Stimulated activated CD4-positive, alpha-beta T cell treated with anti-CD3 and anti-CD28 coated beads, Interleukin-4, amount 100 ng/mL, for 48 hours (primary cell): ENCODE measurements around the gene FAM168B.
A peak's percentile ranks its signal among the peaks of the same experiment; 100 is the strongest.
"Not testable (repeated sequence)": the region's sequence is repeated elsewhere in the genome, so short reads cannot be mapped to it uniquely, and the experiment has no call there.

ENCODE experiments used
- DNase-seq, 2 donors: peaks; one replicate each; pipeline ENCODE4 v3.0.0-alpha.2; 2020; ENCODE audit warnings: low read depth in 2 of 2

Gene FAM168B

DNA sequence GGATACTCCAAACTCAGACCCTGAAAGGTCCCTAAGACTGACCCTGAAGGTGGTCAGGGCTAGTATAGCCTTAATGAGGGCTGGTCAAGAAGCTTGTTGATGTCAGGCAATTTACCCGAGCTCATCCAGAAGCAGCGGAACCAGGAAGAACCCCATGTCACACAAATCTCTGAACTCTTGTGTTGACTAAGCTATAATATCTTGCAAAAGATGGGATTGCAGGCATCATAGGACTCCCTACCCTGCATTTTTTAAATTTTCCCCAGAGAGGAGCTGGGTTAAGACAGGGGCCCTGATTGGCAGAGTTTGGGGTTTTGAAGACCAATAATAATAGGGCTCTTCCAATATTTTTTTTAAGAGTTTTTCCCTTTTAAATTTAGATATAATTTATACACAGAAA is 9.9 kb upstream of the FAM168B start:
- no peak for DNase-seq

GRCh38 chr2:131094463-131095281 is 1.4 kb upstream of the FAM168B start:
- DNase-seq, result no peak

GRCh38 chr2:131093696-131094462 is 619 bp upstream of the FAM168B start:
- peak; percentile 4 to 12 for DNase-seq

GRCh38 chr2:131092458-131093005 is 728 bp downstream of the FAM168B start:
- peak in 1 of 2 donors; percentile 30 for DNase-seq

DNA sequence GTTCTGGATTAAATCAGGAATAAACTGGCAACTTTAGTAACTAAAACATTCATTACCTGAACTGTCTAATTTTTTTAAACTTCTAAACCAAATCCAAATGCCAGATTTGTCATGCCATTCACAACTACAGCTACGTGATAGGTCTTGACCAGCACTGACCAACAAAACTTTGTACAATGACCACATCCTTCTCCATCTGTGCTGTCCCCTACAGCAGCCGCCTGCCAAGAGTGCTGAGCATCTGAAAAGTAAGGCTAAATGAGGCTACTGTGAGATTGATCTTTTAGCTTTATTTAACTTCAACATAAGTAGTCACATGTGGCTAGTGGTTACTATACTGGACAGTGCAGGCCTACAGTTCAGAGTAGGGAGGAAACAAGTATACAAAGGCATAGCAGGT is 7.6 kb downstream of the FAM168B start:
- DNase-seq, result no peak

DNA sequence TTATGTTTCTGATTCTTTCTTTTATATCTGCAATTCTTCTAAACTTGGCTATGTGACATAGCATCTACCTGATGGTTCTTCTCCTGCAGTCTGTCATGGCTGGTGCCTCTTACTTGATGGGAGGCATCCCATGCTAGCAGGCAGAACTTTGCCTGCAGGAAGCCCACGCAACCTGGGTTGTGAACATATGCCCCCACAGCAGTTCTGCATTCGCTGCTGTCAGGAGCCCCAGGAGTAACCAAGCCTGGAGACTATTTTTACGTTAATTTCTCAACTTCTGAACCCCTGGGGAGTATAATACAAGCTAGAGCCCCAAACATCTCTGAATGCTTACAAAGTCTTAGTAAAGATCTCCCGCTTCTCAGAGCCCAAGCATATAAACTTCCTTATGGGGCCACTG is 12.1 kb downstream of the FAM168B start:
- DNase-seq, result no peak

DNA sequence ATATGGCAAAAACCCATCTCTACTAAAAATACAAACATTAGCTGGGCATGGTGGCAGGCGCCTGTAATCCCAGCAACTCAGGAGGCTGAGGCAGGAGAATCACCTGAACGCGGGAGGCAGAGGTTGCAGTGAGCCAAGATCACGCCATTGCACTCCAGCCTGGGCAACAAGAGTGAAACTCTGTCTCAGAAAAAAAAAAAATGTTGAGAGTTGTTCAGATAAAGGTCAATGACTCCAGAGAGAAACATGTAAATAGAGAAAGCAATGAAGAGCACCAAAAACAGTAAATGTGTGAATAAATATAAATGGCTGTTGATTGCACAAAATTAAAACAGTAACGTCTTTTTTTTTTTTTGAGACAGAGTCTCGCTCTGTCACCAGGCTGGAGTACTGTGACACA is 13.3 kb downstream of the FAM168B start:
- not testable (repeated sequence) for DNase-seq

- no peak for DNase-seq
Observed at GRCh38 chr2:131077966-131078365, 15.3 kb downstream of the FAM168B start.

GRCh38 chr2:131077182-131077846 is 15.9 kb downstream of the FAM168B start:
- DNase-seq, result no peak

GRCh38 chr2:131076707-131077106 is 16.6 kb downstream of the FAM168B start:
- DNase-seq, result no peak

DNA sequence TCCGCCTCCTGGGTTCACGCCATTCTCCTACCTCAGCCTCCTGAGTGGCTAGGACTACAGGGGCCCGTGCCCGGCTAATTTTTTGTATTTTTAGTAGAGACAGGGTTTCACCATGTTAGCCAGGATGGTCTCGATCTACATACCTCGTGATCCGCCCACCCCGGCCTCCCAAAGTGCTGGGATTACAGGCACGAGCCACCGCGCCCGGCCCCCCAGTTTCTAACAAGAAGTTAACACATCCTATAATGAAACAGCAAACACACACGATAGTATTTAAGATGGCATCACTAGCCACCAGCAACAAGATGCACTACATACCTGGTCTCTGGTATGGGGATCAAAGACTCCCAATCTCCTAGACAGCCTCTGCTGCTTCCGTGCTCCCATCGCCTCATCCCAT is 17.7 kb downstream of the FAM168B start:
- not testable (repeated sequence) for DNase-seq

GRCh38 chr2:131068172-131068571 is 25.1 kb downstream of the FAM168B start:
- not testable (repeated sequence) for DNase-seq

DNA sequence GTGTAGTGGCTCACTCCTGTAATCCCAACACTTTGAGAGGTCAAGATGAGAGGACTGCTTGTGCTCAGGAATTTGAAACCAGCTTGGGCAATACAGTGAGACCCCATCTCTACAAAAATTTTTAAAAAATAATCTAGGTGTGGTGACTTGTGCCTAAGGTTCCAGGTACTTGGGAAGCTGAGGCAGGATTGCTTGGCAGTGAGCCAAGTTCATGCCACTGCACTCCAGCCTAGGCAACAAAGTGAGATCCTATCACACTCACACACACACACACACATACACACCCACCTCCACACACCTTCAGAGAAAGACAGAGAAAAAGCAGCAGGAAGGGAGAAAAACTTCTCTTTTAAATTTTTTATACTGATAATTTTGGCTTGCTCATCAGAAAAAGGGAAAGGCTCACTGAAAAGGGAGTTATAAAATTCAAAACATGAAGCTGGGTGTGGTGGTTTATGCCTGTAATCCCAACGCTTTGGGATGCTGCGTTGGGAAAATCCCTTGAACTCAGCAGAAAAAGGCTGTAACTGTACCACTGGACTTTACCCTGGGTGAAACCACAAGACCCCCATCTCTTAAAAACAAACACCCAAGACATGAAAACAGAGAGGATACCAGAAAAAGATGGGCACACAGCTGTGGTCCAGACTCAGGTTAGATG is 25.7 kb downstream of the FAM168B start:
- no peak for DNase-seq

DNA sequence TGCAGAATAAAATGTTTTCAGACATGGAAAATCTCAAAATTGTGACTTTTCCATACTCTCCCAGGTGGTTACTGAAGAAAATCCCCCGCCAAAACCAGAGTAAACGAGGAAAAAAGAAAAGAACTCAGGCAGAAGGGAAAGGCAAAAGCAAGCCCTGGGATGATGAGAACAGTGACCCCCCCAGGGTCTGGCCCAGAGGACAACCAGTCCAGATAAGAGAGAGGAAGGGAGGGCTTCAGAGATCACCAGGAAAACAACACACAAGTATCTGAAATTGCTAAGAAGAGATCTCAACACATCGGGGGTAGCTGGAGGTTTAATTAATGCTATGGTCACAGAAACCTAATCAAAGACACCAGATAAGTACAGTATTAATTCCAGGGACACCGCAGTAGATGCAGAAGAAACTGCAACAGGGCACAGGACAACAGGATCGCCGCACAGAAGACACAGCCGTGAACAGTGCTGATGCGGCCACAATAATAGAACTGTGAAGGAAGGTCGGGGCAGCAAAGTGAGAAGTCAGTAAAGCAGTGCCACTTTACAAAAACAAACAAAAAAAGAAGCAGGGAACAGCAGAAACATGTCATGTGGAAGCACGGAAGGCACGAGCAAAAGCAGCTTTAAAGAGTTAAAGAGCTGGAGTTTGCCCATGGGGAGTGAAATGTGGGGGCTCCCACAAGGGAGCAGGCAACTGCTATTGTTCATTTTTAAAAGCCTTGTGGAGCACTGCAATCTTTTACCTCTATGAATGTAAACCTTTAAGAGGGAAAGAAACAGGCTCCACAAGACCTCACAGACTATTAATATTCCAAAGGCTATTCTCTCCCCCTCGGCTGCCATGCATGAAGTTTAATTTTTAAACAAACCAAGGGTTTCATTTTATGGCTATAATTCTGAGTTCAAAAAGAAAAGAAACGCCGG is 28.4 kb downstream of the FAM168B start:
- no peak for DNase-seq

DNA sequence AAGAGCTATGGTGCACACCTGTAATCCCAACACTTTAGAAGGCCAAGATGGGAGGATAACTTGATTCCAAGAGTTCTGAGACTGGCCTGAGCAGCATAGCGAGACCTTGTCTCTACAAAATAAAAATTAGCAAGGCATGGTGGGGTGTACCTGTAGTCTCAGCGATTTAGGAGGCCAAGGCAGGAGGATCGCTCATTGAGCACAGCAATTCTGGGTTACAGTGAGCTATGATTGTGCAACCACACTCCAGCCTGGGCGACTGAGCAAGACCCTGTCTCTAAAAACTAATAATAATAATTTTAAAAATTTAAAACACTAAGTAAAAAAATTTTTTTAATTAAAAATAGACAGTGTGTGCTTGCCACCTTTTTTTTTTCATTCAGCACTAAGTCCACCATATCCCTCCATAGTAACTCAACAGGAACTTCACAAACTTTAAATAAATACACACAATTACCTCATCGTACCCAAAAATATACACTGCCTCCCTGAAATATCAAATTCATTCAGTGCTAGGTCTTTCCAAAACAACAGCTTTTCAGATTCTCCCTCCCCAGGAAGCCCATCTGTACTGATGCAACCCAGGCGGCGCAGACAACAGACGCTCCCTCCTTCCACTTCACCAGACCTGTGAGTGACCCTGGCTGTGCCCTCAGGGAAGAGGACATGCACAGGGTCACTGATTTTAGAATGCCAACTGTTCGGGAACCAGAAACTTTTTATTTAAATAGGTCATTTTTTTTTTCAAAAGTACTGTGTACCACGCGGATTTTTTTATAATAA is 29.6 kb downstream of the FAM168B start:
- DNase-seq, result no peak

GRCh38 chr2:131058920-131059319 is 34.3 kb downstream of the FAM168B start:
- no peak for DNase-seq

GRCh38 chr2:131058214-131058843 is 34.9 kb downstream of the FAM168B start:
- DNase-seq, result no peak

- DNase-seq, result no peak
Observed at GRCh38 chr2:131056932-131057287, 36.4 kb downstream of the FAM168B start.

GRCh38 chr2:131056204-131056931 is 36.9 kb downstream of the FAM168B start:
- no peak for DNase-seq
